Chondrocyte (in vitro differentiated cells): ENCODE data around the gene PTPN21. TPM values are rescaled to one million over a fixed set of nuclear protein-coding genes. Genes with fewer than 3 reads are reported as not detected.

Experiments
- DNase-seq: peaks from one replicate; pipeline ENCODE4 v3.0.0; 2021; ENCODE audit warnings: mixed read lengths, low spot score
- H3K27ac Mint-ChIP-seq: one replicate; pipeline ENCODE4 v1.8.0; 2021; ENCODE audit warnings: mild to moderate bottlenecking, moderate library complexity, mixed read lengths; ENCODE audit not compliant: unreplicated experiment
- H3K27me3 Mint-ChIP-seq: 2 replicates; pipeline ENCODE4 v1.8.0; 2021; ENCODE audit warnings: low read depth, mixed read lengths
- H3K36me3 Mint-ChIP-seq: 2 replicates; pipeline ENCODE4 v1.8.0; 2021; ENCODE audit warnings: low read depth, mixed read lengths
- H3K4me1 Mint-ChIP-seq: 2 replicates; pipeline ENCODE4 v1.8.0; 2021; ENCODE audit warnings: low read depth, mild to moderate bottlenecking, mixed read lengths
- H3K4me3 Mint-ChIP-seq: one replicate; pipeline ENCODE4 v1.8.0; 2021; ENCODE audit warnings: mild to moderate bottlenecking, moderate library complexity, mixed read lengths; ENCODE audit not compliant: unreplicated experiment
- H3K9me3 Mint-ChIP-seq: 2 replicates; pipeline ENCODE4 v1.8.0; 2021; ENCODE audit warnings: low read depth, mixed read lengths
- long read RNA-seq: library from polyadenylated mRNA; stranded (forward); transcript quantifications from one replicate; pipeline ENCODE4 v2.0.0, GENCODE V29; 2021
- total RNA-seq: library from RNA; stranded (reverse); gene quantifications from 3 replicates; pipeline ENCODE4 v1.2.1, GENCODE V29; 2021
- TF ChIP-seq, protein P1 (sequence below): fragments of 200-600 bp; sonication (generic); IDR thresholded peaks from 2 replicates; pipeline ENCODE4 v1.5.0; 2021; ENCODE audit warnings: antibody characterized with exemption, mild to moderate bottlenecking, moderate library complexity

Gene PTPN21
- 34.9 to 42.9 TPM (median 40.0 TPM) in 3 replicates for total RNA-seq
- long read RNA-seq, full-length matches to known transcripts = 20 of 34 reads
- long read RNA-seq, partial matches to known transcripts = 9 of 34 reads
- long read RNA-seq, other reads (novel, unspliced or antisense) = 5 of 34 reads

DNA sequence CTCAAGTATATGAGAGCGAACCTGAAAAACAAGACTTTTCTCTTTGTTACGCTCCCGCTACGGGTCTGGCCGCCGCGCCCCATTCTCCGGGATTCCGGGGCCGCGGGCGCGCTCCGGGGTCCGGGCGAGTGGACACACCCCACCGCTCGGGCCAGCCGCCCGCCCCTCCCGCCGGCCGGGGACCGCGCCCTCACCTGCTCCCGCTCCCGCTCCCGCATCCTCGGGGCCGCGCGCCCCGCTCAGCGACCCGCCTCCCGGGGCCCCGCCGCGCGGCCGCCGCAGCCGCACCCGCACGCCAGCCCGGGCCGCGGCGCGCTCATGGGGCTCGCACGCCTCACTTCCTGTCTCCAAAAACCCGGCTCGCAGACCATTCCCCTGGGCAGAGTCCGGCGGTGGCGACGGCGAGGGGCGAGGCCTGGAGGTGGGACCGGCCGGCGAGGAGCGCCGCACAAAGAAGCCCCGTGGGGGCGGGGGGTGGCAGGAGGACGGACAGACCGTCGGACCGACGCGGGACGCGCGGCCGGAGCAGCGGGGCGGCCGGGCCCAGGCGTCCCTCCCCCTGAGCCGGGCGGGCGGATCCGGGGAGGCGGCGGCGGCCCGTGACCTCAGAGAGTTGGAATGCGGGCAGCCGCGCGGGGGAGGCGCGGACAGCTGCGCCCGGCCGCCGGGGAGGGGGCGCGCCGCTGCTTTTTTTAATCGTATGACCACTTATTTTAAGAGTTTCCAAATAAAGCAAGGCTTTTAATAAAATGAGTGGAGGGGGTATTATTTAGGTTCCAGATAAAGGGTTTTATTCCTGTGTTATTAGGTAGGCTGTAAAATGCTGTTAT lies at the start of gene PTPN21:
TSS of gene PTPN21 (minus strand) at position 551 of the 830 bp plus-strand sequence. CDS start 4,590 bp downstream, outside the sequence.
- peak; percentile 90 for DNase-seq
- H3K27ac Mint-ChIP-seq = peak within 1 kb of the TSS; percentile 87
- TF ChIP-seq, protein P1, sequence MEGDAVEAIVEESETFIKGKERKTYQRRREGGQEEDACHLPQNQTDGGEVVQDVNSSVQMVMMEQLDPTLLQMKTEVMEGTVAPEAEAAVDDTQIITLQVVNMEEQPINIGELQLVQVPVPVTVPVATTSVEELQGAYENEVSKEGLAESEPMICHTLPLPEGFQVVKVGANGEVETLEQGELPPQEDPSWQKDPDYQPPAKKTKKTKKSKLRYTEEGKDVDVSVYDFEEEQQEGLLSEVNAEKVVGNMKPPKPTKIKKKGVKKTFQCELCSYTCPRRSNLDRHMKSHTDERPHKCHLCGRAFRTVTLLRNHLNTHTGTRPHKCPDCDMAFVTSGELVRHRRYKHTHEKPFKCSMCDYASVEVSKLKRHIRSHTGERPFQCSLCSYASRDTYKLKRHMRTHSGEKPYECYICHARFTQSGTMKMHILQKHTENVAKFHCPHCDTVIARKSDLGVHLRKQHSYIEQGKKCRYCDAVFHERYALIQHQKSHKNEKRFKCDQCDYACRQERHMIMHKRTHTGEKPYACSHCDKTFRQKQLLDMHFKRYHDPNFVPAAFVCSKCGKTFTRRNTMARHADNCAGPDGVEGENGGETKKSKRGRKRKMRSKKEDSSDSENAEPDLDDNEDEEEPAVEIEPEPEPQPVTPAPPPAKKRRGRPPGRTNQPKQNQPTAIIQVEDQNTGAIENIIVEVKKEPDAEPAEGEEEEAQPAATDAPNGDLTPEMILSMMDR = peak; percentile 30
- H3K9me3 Mint-ChIP-seq = no peaks in the 10 kb centered on the region
- H3K4me3 Mint-ChIP-seq = peak within 1 kb of the TSS; percentile 78
- H3K36me3 Mint-ChIP-seq = no peaks in the 10 kb centered on the region
- H3K27me3 Mint-ChIP-seq = no peaks in the 10 kb centered on the region
- peaks cover 50% of the 10 kb centered on the region for H3K4me1 Mint-ChIP-seq

DNA sequence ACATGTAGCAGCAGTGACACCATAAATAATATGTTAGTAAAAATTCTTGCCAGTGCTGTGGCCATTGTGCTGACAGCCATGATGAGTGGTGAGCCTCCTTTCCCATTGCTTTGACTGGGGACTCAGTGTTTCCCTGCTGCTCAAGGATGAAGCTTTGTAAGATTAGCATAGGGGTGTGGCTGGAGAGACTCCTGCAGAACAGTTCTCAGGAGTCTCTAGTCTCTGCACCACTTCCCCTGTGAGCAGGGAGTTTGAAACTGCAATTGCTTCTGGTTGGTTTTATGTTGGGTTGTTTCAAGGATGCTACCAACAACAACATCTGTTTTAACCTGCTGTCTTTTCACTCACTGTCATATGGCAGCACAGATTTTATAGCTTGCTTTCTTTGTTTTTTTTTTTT lies 49.4 kb upstream of the PTPN21 start:
- Mint-ChIP-seq H3K36me3 (peaks cover 50% of the 10 kb centered on the region), H3K9me3 (no peaks in the 10 kb centered on the region), H3K4me1 (no peaks in the 10 kb centered on the region), H3K4me3 (no peak overlapping the region), H3K27me3 (no peaks in the 10 kb centered on the region), H3K27ac (no peak overlapping the region)
- TF ChIP-seq, protein P1 = no peak
- DNase-seq = no peak

DNA sequence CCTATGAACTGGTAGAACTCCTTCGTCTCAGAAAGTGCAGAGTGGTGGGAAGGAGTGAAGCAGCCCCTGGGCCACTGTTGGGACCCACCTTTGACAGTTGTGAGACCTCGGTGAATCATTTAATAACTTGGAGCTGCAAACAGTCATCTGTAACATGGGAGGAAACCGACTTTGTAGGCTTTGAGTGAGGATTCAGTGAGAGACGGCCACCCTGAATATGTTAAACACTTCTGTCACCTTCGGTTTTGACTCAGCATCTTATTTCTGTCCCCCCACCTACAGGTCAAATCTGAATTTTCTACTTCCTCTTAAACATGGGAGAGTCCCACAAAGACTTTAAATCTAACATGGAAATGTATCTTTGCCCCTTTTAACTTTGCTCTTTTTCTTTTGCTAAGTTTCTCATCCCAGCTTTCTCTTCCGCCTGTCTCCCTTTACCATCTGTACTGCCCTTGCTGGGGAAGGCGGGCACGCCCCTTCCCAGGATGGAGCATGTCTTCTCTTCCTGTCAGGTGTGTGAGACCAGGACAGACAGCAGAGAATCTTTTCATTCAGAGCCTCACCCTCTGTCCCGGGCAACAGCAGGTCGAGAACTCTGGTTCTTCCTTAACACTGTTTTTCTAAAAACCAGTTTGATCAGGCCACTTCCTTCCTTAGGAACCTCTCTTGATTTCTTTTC lies 45.1 kb upstream of the PTPN21 start:
- no peak for DNase-seq
- Mint-ChIP-seq H3K4me3 (no peak overlapping the region), H3K27ac (peak overlapping the region; percentile 39), H3K4me1 (no peaks in the 10 kb centered on the region), H3K36me3 (peaks cover 46% of the 10 kb centered on the region), H3K9me3 (no peaks in the 10 kb centered on the region), H3K27me3 (no peaks in the 10 kb centered on the region)
- TF ChIP-seq, protein P1 = no peak

DNA sequence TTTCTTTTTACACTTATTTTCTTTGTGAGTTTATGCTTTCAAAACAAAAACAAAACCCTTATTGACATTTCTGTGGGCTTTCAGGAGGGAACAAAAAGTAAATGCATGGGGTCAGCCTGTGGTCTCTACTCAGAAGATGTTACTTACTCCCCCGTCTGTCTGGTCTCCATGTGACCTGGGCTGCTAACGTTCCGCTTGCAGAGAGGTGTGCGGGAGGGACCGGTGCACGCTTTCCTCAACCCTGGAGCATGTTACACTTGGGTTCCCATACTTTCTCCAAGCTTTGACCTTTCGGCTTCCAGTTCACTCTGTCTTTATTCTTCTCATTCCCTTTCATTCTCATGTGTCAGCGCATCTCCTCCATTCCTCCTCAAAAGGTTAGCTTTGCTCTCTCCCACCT lies 44.5 kb upstream of the PTPN21 start:
- Mint-ChIP-seq H3K4me1 (no peaks in the 10 kb centered on the region), H3K27ac (no peak overlapping the region), H3K4me3 (no peak overlapping the region), H3K27me3 (no peaks in the 10 kb centered on the region), H3K36me3 (peaks cover 46% of the 10 kb centered on the region), H3K9me3 (no peaks in the 10 kb centered on the region)
- no peak for DNase-seq
- TF ChIP-seq, protein P1 = no peak

DNA sequence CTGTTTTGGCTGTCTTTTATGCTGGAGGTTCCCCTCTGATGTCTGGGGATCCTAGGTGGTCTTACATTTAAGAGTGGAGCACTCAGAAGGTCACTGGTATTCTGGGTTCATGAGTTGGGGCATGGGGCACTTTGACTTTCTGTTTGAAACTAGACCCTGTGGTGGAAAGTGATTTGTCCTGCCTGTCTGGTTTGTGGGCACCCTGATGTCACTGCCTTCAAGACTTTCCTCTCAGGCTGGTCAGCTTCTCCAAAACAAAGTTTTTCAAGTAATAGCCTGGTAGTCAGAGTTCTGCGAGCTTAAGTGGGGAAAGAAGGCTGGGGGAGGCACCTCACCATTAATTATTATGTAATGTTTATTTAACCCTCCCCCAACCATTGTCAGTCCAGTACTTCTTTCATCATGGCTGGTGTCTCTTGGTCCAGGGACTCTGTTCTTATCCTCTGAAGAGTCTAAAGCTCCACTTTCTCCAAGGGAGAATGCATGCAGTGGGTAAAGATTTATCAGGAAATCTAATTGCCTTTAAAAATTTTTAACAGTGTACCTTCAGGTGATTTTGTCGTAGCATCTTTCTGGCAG lies 43.4 kb upstream of the PTPN21 start:
- TF ChIP-seq, protein P1 = no peak
- Mint-ChIP-seq H3K27ac (no peak overlapping the region), H3K27me3 (no peaks in the 10 kb centered on the region), H3K36me3 (peaks cover 42% of the 10 kb centered on the region), H3K4me1 (no peaks in the 10 kb centered on the region), H3K4me3 (no peak overlapping the region), H3K9me3 (no peaks in the 10 kb centered on the region)
- no peak for DNase-seq
